ENCODE results near the gene AIG1. TPM values are rescaled to one million over a fixed set of nuclear protein-coding genes. Genes with fewer than 3 reads are reported as not detected.

The AIG1 gene
- total RNA-seq, 1 experiment from 2014 or later, result 51.1 TPM

DNA sequence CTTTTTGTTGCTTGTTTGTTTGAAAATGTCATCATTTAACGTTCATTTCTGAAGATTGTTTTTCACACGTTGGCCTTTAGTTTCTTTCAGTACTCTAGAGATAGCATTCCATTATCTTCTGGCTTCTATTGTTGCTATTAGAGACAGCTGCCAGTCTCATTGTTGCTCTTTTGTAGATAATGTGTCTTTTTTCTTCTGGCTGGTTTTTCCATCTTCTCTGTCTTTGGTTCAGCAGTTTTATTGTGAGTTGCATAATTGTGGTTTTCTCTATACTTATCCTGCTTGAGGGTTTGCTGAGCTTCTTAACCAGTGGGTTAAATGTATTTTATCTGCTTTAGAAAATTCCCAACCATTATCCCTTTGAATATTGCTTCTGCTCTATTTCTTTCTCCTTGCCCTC, 23.2 kb upstream of the AIG1 start:
- ChIA-PET POLR2A (no interaction called here), CTCF (no interaction called here), RAD21 (ENCODE audit: low non-redundant PET in 1 of 2, low total read pairs in 2 of 2, uncharacterized antibody in 2 of 2, unreplicated experiment in 2 of 2) (no interaction called here)
- Histone ChIP-seq H3K27me3 (ENCODE audit: insufficient read depth, low read length) (no peaks in the 10 kb centered on the region), H4K20me1 (ENCODE audit: insufficient read depth) (no peaks in the 10 kb centered on the region), H3K27ac (ENCODE audit: low read depth, low read length) (no peak overlapping the region), H3K9ac (ENCODE audit: low read length) (no peak overlapping the region), H2AFZ (ENCODE audit: low read depth, low read length, poor library complexity, severe bottlenecking) (no peak overlapping the region), H3K4me2 (ENCODE audit: low read length) (no peak overlapping the region), H3K9me2 (ENCODE audit: insufficient read depth) (0 out of 2 replicates have a peak, but pooled peaks cover 4% of the 10 kb centered on the region), H3K9me3 (ENCODE audit: control insufficient read depth in 1 of 2, insufficient read depth in 1 of 2, low read depth in 1 of 2, low read length in 2 of 2) (no peaks in the 10 kb centered on the region), H3K79me2 (ENCODE audit: insufficient read depth, low read length) (no peaks in the 10 kb centered on the region), H3K36me3 (ENCODE audit: control insufficient read depth in 1 of 2, insufficient read depth in 2 of 2, low read length in 2 of 2) (no peaks in the 10 kb centered on the region), H3K4me1 (ENCODE audit: control insufficient read depth in 1 of 2, insufficient read depth in 2 of 2, low read length in 2 of 2) (no peaks in the 10 kb centered on the region), H3K4me3 (replicated peaks in 1 of 2; ENCODE audit: low read depth in 1 of 2, low read length in 2 of 2) (no peak overlapping the region)
- DNase-seq (ENCODE audit: low read depth, low spot score) (no peak), ATAC-seq (no peak)
- intact Hi-C loops (cut with micrococcal nuclease), result loop anchor here (5.0 kb wide), 1 partner anchor 390 kb away; no protein-coding TSS in a partner anchor
- no TSS peak for BruUV-seq (replicated peaks)
- no peak for TF ChIP-seq CEBPB (IDR thresholded peaks at IDR 0.05; ENCODE audit: low read depth)
- no peak for TF ChIP-seq POLR2AphosphoS5 (IDR thresholded peaks at IDR 0.05; ENCODE audit: low read depth, low read length)
- no peak for TF ChIP-seq CBX3 (IDR thresholded peaks at IDR 0.05; ENCODE audit: low read depth)
- TF ChIP-seq EZH2phosphoT487 (IDR thresholded peaks at IDR 0.05; ENCODE audit: borderline replicate concordance), result no peak
- TF ChIP-seq POLR2A (IDR thresholded peaks at IDR 0.05; ENCODE audit: borderline replicate concordance, extremely low read depth, insufficient read depth, insufficient read length), result no peak

DNA sequence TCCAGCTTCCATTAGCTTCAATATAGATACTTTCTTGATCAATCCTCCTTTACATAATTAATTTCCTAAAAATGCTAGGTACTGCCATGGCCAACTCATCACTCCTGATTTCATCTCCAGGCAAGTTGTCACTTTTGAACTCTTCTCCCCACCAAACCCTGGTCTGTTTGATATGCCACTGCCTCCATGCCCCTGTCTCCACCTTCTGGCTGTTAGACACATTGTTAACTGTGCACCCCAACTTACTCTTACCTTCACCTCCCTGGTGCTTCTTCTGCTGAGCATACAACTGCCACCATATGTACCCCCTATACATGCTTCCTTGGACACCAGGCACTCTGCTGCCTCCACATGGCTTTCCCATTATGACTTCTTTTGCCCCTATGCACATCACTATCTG, 21.9 kb upstream of the AIG1 start:
- no peaks in the 10 kb centered on the region for H4K20me1 ChIP-seq (ENCODE audit: insufficient read depth)
- no peak overlapping the region for H3K27ac ChIP-seq (ENCODE audit: low read depth, low read length)
- no peaks in the 10 kb centered on the region for H3K9me3 ChIP-seq (ENCODE audit: control insufficient read depth in 1 of 2, insufficient read depth in 1 of 2, low read depth in 1 of 2, low read length in 2 of 2)
- no TSS peak for BruUV-seq (replicated peaks)
- H3K9ac ChIP-seq (ENCODE audit: low read length), result no peak overlapping the region
- no peaks in the 10 kb centered on the region for H3K79me2 ChIP-seq (ENCODE audit: insufficient read depth, low read length)
- no peaks in the 10 kb centered on the region for H3K36me3 ChIP-seq (ENCODE audit: control insufficient read depth in 1 of 2, insufficient read depth in 2 of 2, low read length in 2 of 2)
- no peak overlapping the region for H3K4me2 ChIP-seq (ENCODE audit: low read length)
- H3K27me3 ChIP-seq (ENCODE audit: insufficient read depth, low read length), result no peaks in the 10 kb centered on the region
- POLR2A ChIA-PET, result no interaction called here
- no peak overlapping the region for H3K4me3 ChIP-seq (replicated peaks in 1 of 2; ENCODE audit: low read depth in 1 of 2, low read length in 2 of 2)
- H3K4me1 ChIP-seq (ENCODE audit: control insufficient read depth in 1 of 2, insufficient read depth in 2 of 2, low read length in 2 of 2), result no peaks in the 10 kb centered on the region
- H2AFZ ChIP-seq (ENCODE audit: low read depth, low read length, poor library complexity, severe bottlenecking), result no peak overlapping the region
- CTCF ChIA-PET, result no interaction called here
- H3K9me2 ChIP-seq (ENCODE audit: insufficient read depth), result 0 out of 2 replicates have a peak, but pooled peaks cover 4% of the 10 kb centered on the region
- DNase-seq (ENCODE audit: low read depth, low spot score) (no peak), ATAC-seq (peak; percentile 52)
- intact Hi-C loops (cut with micrococcal nuclease), result loop anchor here (5.0 kb wide), 1 partner anchor 388 kb away; no protein-coding TSS in a partner anchor
- RAD21 ChIA-PET (ENCODE audit: low non-redundant PET in 1 of 2, low total read pairs in 2 of 2, uncharacterized antibody in 2 of 2, unreplicated experiment in 2 of 2), result no interaction called here
- TF ChIP-seq ZFX (IDR thresholded peaks at IDR 0.05) (no peak), RAD21 (IDR thresholded peaks at IDR 0.05; ENCODE audit: low read depth) (peak; percentile 37)
